DND-41 (cell line): Measurements from ENCODE around the gene COL15A1.

ENCODE experiments used
- ATAC-seq: fragments of 200-7000 bp; cut with Tn5 transposase; 3 replicates; pipeline ENCODE4 v1.9.1; 2021; ENCODE audit warnings: low read depth; ENCODE audit not compliant: insufficient read depth
- DNase-seq: peaks from one replicate; pipeline ENCODE4 v3.0.0-alpha.2; 2020
- H2AFZ ChIP-seq: 2 replicates; pipeline ENCODE4 v1.6.0; 2012; ENCODE audit warnings: low read depth, low read length
- H3K27ac ChIP-seq: 2 replicates; pipeline ENCODE4 v1.5.1; 2012; ENCODE audit warnings: low read length, inconsistent platforms
- H3K27me3 ChIP-seq: fragments of 200-600 bp; sonication (generic); 2 replicates; pipeline ENCODE4 v1.6.0; 2012; ENCODE audit warnings: low read length, mild to moderate bottlenecking, inconsistent platforms; ENCODE audit not compliant: insufficient read depth, poor library complexity
- H3K36me3 ChIP-seq: 2 replicates; pipeline ENCODE4 v1.5.1; 2012; ENCODE audit warnings: low read length, inconsistent platforms; ENCODE audit not compliant: insufficient read depth
- H3K4me1 ChIP-seq: 2 replicates; pipeline ENCODE4 v1.5.1; 2012; ENCODE audit warnings: mild to moderate bottlenecking, low read length; ENCODE audit not compliant: insufficient read depth
- H3K4me2 ChIP-seq: 2 replicates; pipeline ENCODE4 v1.6.0; 2012; ENCODE audit warnings: mild to moderate bottlenecking, moderate library complexity, low read length, inconsistent platforms; ENCODE audit not compliant: insufficient read depth
- H3K4me3 ChIP-seq, 2 experiments: fragments of 200-600 bp in 1 of 2; shearing (Covaris generic) in 1 of 2; 2 replicates each; pipeline ENCODE4 v1.5.1; 2012 to 2016; ENCODE audit warnings: inconsistent platforms in 2 of 2, low read length in 2 of 2, mild to moderate bottlenecking in 2 of 2, low read depth in 1 of 2, moderate library complexity in 1 of 2
- H3K79me2 ChIP-seq: 2 replicates; pipeline ENCODE4 v1.6.0; 2012; ENCODE audit warnings: low read length, inconsistent platforms; ENCODE audit not compliant: insufficient read depth
- H3K9ac ChIP-seq: 2 replicates; pipeline ENCODE4 v1.6.0; 2012; ENCODE audit warnings: low read depth, mild to moderate bottlenecking, inconsistent platforms, low read length, moderate library complexity
- H3K9me3 ChIP-seq: 2 replicates; pipeline ENCODE4 v1.5.1; 2012; ENCODE audit warnings: low read length, moderate library complexity, mild to moderate bottlenecking, inconsistent platforms; ENCODE audit not compliant: insufficient read depth, severe bottlenecking
- H4K20me1 ChIP-seq: 2 replicates; pipeline ENCODE4 v1.6.0; 2012; ENCODE audit warnings: low read length; ENCODE audit not compliant: insufficient read depth
- EZH2 ChIP-seq: IDR thresholded peaks from 3 replicates; pipeline ENCODE4 v1.6.1; 2012; ENCODE audit warnings: borderline replicate concordance, low read depth, mild to moderate bottlenecking, moderate library complexity, low read length, inconsistent platforms; ENCODE audit not compliant: severe bottlenecking
- TF ChIP-seq, protein P1 (sequence below): IDR thresholded peaks from 2 replicates; pipeline ENCODE4 v1.5.1; 2012; ENCODE audit warnings: borderline replicate concordance, low read length, moderate library complexity, mild to moderate bottlenecking; ENCODE audit not compliant: poor library complexity, severe bottlenecking; ENCODE audit errors: extremely low read depth

The COL15A1 gene

DNA sequence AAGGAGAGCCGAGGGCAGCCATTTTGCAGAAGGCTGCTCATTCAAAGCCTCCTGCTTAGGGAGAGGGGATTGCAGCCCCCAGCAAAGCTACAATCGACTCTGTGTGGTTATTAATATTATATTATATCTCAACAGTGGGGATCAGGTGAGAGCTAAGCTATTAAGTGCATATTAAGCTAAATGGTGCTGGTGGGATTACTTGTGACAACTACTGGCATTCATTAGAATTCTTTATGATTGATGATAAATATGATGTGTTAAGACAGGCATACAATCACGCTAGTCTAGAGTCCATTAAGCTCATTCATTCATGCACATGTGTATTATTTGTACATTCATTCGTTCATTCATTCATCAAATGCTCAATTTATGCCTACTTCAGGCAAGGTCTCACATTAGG lies 23.0 kb downstream of the COL15A1 start:
- DNase-seq: no peak
- no peaks in the 10 kb centered on the region for H4K20me1 ChIP-seq

DNA sequence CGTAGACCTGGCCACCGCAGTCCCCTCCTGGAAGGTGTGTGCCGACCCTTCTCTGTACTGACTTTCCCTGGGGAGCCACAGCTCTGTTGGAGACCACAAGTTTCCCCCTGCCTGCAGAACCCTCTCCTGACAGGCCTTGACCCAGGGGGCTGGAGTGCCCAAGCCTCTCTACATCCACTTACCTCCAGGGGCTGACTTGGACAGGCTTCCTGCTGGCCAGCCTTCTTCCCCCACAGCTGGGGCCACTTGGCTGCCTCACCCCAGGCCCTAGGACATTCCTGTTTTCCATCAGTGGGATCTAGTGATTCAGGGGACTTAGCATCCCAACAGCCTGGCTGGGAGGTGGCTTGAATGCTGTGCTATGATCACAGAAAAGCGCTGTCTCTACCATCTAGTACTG lies 23.6 kb downstream of the COL15A1 start:
- H3K36me3 ChIP-seq: no peaks in the 10 kb centered on the region
- H3K4me1 ChIP-seq: no peaks in the 10 kb centered on the region
- no peaks in the 10 kb centered on the region for H4K20me1 ChIP-seq
- no peak for DNase-seq
- H3K9ac ChIP-seq: no peak overlapping the region
- H3K79me2 ChIP-seq: no peaks in the 10 kb centered on the region
- no peak for ATAC-seq
- no peaks in the 10 kb centered on the region for H3K9me3 ChIP-seq
- H3K4me2 ChIP-seq: no peak overlapping the region
- H2AFZ ChIP-seq: no peak overlapping the region
- no peak overlapping the region for H3K4me3 ChIP-seq
- TF ChIP-seq, protein P1, sequence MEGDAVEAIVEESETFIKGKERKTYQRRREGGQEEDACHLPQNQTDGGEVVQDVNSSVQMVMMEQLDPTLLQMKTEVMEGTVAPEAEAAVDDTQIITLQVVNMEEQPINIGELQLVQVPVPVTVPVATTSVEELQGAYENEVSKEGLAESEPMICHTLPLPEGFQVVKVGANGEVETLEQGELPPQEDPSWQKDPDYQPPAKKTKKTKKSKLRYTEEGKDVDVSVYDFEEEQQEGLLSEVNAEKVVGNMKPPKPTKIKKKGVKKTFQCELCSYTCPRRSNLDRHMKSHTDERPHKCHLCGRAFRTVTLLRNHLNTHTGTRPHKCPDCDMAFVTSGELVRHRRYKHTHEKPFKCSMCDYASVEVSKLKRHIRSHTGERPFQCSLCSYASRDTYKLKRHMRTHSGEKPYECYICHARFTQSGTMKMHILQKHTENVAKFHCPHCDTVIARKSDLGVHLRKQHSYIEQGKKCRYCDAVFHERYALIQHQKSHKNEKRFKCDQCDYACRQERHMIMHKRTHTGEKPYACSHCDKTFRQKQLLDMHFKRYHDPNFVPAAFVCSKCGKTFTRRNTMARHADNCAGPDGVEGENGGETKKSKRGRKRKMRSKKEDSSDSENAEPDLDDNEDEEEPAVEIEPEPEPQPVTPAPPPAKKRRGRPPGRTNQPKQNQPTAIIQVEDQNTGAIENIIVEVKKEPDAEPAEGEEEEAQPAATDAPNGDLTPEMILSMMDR: no peak
- TF ChIP-seq EZH2: no peak
- peaks cover 7% of the 10 kb centered on the region for H3K27me3 ChIP-seq
- H3K27ac ChIP-seq: no peak overlapping the region

More for the DNA sequence above, 23.0 kb downstream of the COL15A1 start:
- Histone ChIP-seq H3K27ac (no peak overlapping the region), H3K9ac (no peak overlapping the region), H3K4me1 (no peaks in the 10 kb centered on the region), H3K9me3 (no peaks in the 10 kb centered on the region), H3K27me3 (peaks cover 7% of the 10 kb centered on the region), H3K79me2 (no peaks in the 10 kb centered on the region), H3K4me2 (no peak overlapping the region), H3K4me3 (no peak overlapping the region), H3K36me3 (no peaks in the 10 kb centered on the region), H2AFZ (no peak overlapping the region)
- TF ChIP-seq EZH2: no peak
- TF ChIP-seq, protein P1: no peak
- no peak for ATAC-seq

DNA sequence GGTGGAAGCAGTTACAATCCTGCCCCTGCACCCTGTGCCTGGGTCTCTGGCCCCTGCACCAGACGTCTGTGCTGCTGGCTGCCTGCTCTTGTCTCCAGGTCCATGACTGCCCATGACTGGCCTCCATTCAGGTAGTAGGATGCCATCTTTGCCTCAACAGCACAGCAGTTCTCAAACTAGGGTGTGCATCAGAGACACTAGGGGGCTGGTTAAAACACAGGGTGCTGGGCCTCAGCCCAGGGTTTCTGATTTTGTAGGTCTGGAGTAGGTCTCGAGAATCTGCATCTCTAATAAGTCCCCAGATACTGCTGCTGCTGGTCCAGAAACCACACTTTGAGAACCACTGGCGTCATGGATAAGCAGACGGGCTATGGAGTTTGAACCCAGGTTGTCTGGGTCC lies 24.0 kb downstream of the COL15A1 start:
- peaks cover 6% of the 10 kb centered on the region for H3K27me3 ChIP-seq
- ATAC-seq (no peak), DNase-seq (no peak)
- H3K4me2 ChIP-seq: no peak overlapping the region
- H4K20me1 ChIP-seq: no peaks in the 10 kb centered on the region
- H3K4me1 ChIP-seq: no peaks in the 10 kb centered on the region
- H3K4me3 ChIP-seq: no peak overlapping the region
- no peaks in the 10 kb centered on the region for H3K9me3 ChIP-seq
- H3K79me2 ChIP-seq: no peaks in the 10 kb centered on the region
- no peak overlapping the region for H3K27ac ChIP-seq
- no peak overlapping the region for H2AFZ ChIP-seq
- no peak overlapping the region for H3K9ac ChIP-seq
- H3K36me3 ChIP-seq: no peaks in the 10 kb centered on the region
- TF ChIP-seq, protein P1: no peak
- TF ChIP-seq EZH2: no peak

DNA sequence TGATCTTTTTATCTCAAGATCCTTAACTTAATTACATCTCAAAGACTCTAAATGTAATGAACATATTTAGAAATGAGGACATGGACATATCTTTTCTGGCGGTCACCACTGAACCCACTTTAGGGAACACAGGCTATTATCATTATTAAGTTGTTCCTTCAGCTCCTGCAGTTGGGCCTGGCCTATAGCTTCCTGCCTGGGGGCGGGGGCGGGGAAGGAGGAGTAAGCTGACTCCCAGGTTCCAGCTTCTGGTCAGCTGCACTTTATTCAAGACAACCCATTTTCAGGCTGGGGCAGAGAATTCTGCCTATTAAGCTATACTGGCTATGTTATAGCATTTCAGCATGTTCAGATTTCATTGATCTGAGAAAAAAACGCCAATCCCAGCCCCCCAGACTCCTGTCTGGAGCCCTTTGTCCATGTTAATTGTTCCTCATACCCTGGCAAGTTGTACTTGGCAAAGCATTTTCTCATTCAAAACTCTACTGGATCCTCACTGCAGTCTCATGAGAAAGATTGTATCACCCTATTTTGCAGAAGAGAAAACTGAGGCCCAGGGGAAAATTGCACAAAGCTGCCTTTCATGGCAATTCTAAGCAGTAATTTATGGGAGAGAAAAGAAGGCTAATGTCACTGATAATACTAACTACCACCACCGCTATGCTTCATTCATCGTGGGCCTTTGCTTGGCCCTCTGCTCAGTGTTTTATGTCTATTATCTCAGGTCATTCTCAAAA lies 25.1 kb downstream of the COL15A1 start:
- H3K9me3 ChIP-seq: no peaks in the 10 kb centered on the region
- no peak overlapping the region for H3K4me2 ChIP-seq
- no peaks in the 10 kb centered on the region for H3K27me3 ChIP-seq
- H3K9ac ChIP-seq: no peak overlapping the region
- no peaks in the 10 kb centered on the region for H4K20me1 ChIP-seq
- H3K36me3 ChIP-seq: no peaks in the 10 kb centered on the region
- H3K4me1 ChIP-seq: no peaks in the 10 kb centered on the region
- DNase-seq (no peak), ATAC-seq (no peak)
- H2AFZ ChIP-seq: no peak overlapping the region
- H3K79me2 ChIP-seq: no peaks in the 10 kb centered on the region
- H3K4me3 ChIP-seq: no peak overlapping the region
- H3K27ac ChIP-seq: no peak overlapping the region
- TF ChIP-seq, protein P1: no peak
- TF ChIP-seq EZH2: no peak
